ENCODE data around the gene DCAF7. TPM values are rescaled to one million over a fixed set of nuclear protein-coding genes. Genes with fewer than 3 reads are reported as not detected.

Gene DCAF7, protein sequence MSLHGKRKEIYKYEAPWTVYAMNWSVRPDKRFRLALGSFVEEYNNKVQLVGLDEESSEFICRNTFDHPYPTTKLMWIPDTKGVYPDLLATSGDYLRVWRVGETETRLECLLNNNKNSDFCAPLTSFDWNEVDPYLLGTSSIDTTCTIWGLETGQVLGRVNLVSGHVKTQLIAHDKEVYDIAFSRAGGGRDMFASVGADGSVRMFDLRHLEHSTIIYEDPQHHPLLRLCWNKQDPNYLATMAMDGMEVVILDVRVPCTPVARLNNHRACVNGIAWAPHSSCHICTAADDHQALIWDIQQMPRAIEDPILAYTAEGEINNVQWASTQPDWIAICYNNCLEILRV
- 10 to 100 TPM; 32.2 to 65.3 (median 48.9) TPM for total RNA-seq

GRCh38 chr17:63549946-63550816, at the start of gene DCAF7:
Gene DCAF7, plus strand, starts transcription at chr17:63550477. Its CDS starts 201 bp downstream, at chr17:63550678.
- TF ChIP-seq CTCF (IDR thresholded peaks at IDR 0.05) = peak in 1 of 6 experiments; percentile 4
- peak; percentile 22 to 72 for TF ChIP-seq POLR2A (IDR thresholded peaks at IDR 0.05)
- Histone ChIP-seq H3K4me3 (peak within 1 kb of the TSS; percentile 86 to 97 (median 90)), H3K27ac (peak within 1 kb of the TSS; percentile 88 to 96 (median 92)), H3K4me1 (peaks cover 0 to 41% (median 8%) of the 10 kb centered on the region in 4 donors), H3K36me3 (no peaks in the 10 kb centered on the region), H3K9me3 (no peaks in the 10 kb centered on the region), H3K27me3 (no peaks in the 10 kb centered on the region)
- peak; percentile 99 to 100 (median 100) for DNase-seq

- Histone ChIP-seq H3K27me3 (no peaks in the 10 kb centered on the region), H3K27ac (peak overlapping the region in 1 of 4 donors; percentile 46), H3K36me3 (peaks cover 0 to 13% (median 0%) of the 10 kb centered on the region in 3 donors), H3K4me3 (no peak overlapping the region), H3K9me3 (no peaks in the 10 kb centered on the region), H3K4me1 (no peaks in the 10 kb centered on the region)
- TF ChIP-seq CTCF (IDR thresholded peaks at IDR 0.05) (no peak), POLR2A (IDR thresholded peaks at IDR 0.05) (peak in 1 of 2 donors; percentile 20)
- no peak for DNase-seq
Observed at GRCh38 chr17:63500543-63501390, 49.5 kb upstream of the DCAF7 start.

DNA sequence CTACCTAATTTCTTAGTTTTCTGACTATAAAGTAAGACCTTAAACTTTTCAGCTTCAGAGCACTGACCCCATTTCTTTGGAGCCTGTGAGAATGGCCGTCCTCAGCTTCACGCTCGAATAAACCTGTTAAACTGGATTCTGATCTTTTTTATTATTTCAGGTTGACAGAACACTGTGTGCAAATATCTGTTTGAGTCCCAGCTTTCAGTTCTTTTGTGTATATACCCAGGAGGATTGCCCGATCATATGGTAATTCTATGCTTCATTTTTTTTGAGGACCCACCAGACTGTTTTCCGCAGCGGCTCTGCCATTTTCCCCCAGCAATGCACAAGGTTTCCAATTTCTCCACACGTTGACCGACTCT, 47.0 kb upstream of the DCAF7 start:
- Histone ChIP-seq H3K4me3 (no peak overlapping the region), H3K36me3 (no peaks in the 10 kb centered on the region), H3K9me3 (no peaks in the 10 kb centered on the region), H3K4me1 (no peaks in the 10 kb centered on the region), H3K27me3 (no peaks in the 10 kb centered on the region), H3K27ac (no peak overlapping the region)
- DNase-seq = no peak
- TF ChIP-seq POLR2A (IDR thresholded peaks at IDR 0.05) = no peak
- TF ChIP-seq CTCF (IDR thresholded peaks at IDR 0.05) = no peak

- Histone ChIP-seq H3K27me3 (no peaks in the 10 kb centered on the region), H3K4me1 (no peaks in the 10 kb centered on the region), H3K4me3 (no peak overlapping the region), H3K27ac (no peak overlapping the region), H3K36me3 (no peaks in the 10 kb centered on the region), H3K9me3 (no peaks in the 10 kb centered on the region)
- TF ChIP-seq CTCF (IDR thresholded peaks at IDR 0.05) (no peak), POLR2A (IDR thresholded peaks at IDR 0.05) (no peak)
- DNase-seq = no peak
Observed at GRCh38 chr17:63504261-63504660, 46.0 kb upstream of the DCAF7 start.

- no peaks in the 10 kb centered on the region for H3K36me3 ChIP-seq
- no peak for TF ChIP-seq POLR2A (IDR thresholded peaks at IDR 0.05)
- H3K4me1 ChIP-seq = no peaks in the 10 kb centered on the region
- no peak overlapping the region for H3K4me3 ChIP-seq
- H3K27me3 ChIP-seq = no peaks in the 10 kb centered on the region
- H3K27ac ChIP-seq = no peak overlapping the region
- no peaks in the 10 kb centered on the region for H3K9me3 ChIP-seq
- no peak for DNase-seq
Observed at GRCh38 chr17:63505341-63505740, 44.9 kb upstream of the DCAF7 start.

All from Peyer's patch (tissue), 4 donors.